Keratinocyte (primary cell): Measurements from ENCODE around the gene DSG4. TPM values are rescaled to one million over a fixed set of nuclear protein-coding genes. Genes with fewer than 3 reads are reported as not detected.

Source experiments
- DNase-seq: peaks from one replicate; pipeline ENCODE4 v3.0.0-alpha.2; 2011; ENCODE audit warnings: low read depth, missing footprints, low spot score
- FAIRE-seq: peaks from 2 replicates; lab custom pipeline; 2011; peaks lifted over from hg19 to GRCh38; lab: Jason Lieb, UNC
- H2AFZ ChIP-seq: 2 replicates; pipeline ENCODE4 v1.6.0; 2012; ENCODE audit warnings: low read length, control low read depth, inconsistent platforms; ENCODE audit not compliant: control insufficient read depth
- H3K27ac ChIP-seq: 2 replicates; pipeline ENCODE4 v1.5.1; 2011; ENCODE audit warnings: low read length; ENCODE audit not compliant: control insufficient read depth, insufficient read depth
- H3K27me3 ChIP-seq: 3 replicates; pipeline ENCODE4 v1.6.0; 2011; ENCODE audit warnings: low read length; ENCODE audit not compliant: control insufficient read depth, insufficient read depth; ENCODE audit errors: extremely low read depth
- H3K36me3 ChIP-seq, 2 experiments: 2 replicates in 1 of 2; 3 replicates in 1 of 2; pipeline ENCODE4 v1.5.1; 2011; ENCODE audit warnings: low read length in 2 of 2, mild to moderate bottlenecking in 1 of 2; ENCODE audit not compliant: control insufficient read depth in 2 of 2, insufficient read depth in 2 of 2; ENCODE audit errors: extremely low read depth in 1 of 2
- H3K4me1 ChIP-seq: 3 replicates; pipeline ENCODE4 v1.5.1; 2011; ENCODE audit warnings: low read length; ENCODE audit not compliant: control insufficient read depth, insufficient read depth; ENCODE audit errors: extremely low read depth
- H3K4me2 ChIP-seq: 3 replicates; pipeline ENCODE4 v1.6.0; 2011; ENCODE audit warnings: low read depth, low read length; ENCODE audit not compliant: control insufficient read depth, insufficient read depth; ENCODE audit errors: extremely low read depth
- H3K4me3 ChIP-seq, 3 experiments: fragments of 200-600 bp in 1 of 3; sonication (generic) in 1 of 3; 2 replicates in 2 of 3; 3 replicates in 1 of 3; pipeline ENCODE4 v1.5.1; 2011 to 2016; ENCODE audit warnings: low read length in 3 of 3, mild to moderate bottlenecking in 3 of 3, control low read depth in 2 of 3, inconsistent platforms in 1 of 3, low read depth in 1 of 3, mixed read lengths in 1 of 3, mixed run types in 1 of 3, moderate library complexity in 1 of 3; ENCODE audit not compliant: control insufficient read depth in 2 of 3, insufficient read depth in 2 of 3; ENCODE audit errors: extremely low read depth in 1 of 3
- H3K79me2 ChIP-seq: 2 replicates; pipeline ENCODE4 v1.6.0; 2012; ENCODE audit warnings: low read length; ENCODE audit not compliant: control insufficient read depth, insufficient read depth
- H3K9ac ChIP-seq: 3 replicates; pipeline ENCODE4 v1.6.0; 2011; ENCODE audit warnings: low read length; ENCODE audit not compliant: control insufficient read depth, insufficient read depth; ENCODE audit errors: extremely low read depth
- H3K9me1 ChIP-seq: 3 replicates; pipeline ENCODE4 v1.6.0; 2011; ENCODE audit warnings: low read length; ENCODE audit not compliant: control insufficient read depth, insufficient read depth; ENCODE audit errors: extremely low read depth
- H3K9me3 ChIP-seq: 2 replicates; pipeline ENCODE4 v1.5.1; 2012; ENCODE audit warnings: low read depth, low read length; ENCODE audit not compliant: control insufficient read depth
- H4K20me1 ChIP-seq: 3 replicates; pipeline ENCODE4 v1.6.0; 2011; ENCODE audit warnings: low read length; ENCODE audit not compliant: control insufficient read depth, insufficient read depth; ENCODE audit errors: extremely low read depth
- EZH2 ChIP-seq: IDR thresholded peaks from one replicate; pipeline ENCODE4 v1.6.1; 2012; ENCODE audit warnings: inconsistent platforms, mild to moderate bottlenecking, low read length, moderate library complexity
- dilution Hi-C: fragments of 300-500 bp; cut with MboI; formaldehyde crosslinking; loops from one replicate; pipeline ENCODE4 v1.7.0; 2020; ENCODE audit warnings: low sequenced_read_pairs; ENCODE audit not compliant: extremely low pct_ligation_motif_present
- polyA plus RNA-seq, 5 experiments: library from polyadenylated mRNA; depleted of rRNA in 3 of 5; stranded (reverse) in 3 of 5; stranded (forward) in 1 of 5; unstranded in 1 of 5; fragments of >200 nt; gene quantifications; 1 replicate in 1 of 5; 2 replicates in 3 of 5; 3 replicates in 1 of 5; pipeline versions ENCODE4 v1.2.1 to v1.2.3, GENCODE V29; 2011 to 2012; ENCODE audit warnings: missing spikeins in 2 of 5, low read depth in 1 of 5, low replicate concordance in 1 of 5
- TF ChIP-seq, protein P1 (sequence below), 3 experiments: IDR thresholded peaks in 1 of 3; conservative IDR thresholded peaks in 1 of 3; optimal IDR thresholded peaks in 1 of 3; 2 replicates in 2 of 3; 3 replicates in 1 of 3; pipeline versions ENCODE3 to v1.5.1; 2011; ENCODE audit warnings: low read length in 3 of 3, mild to moderate bottlenecking in 3 of 3, moderate library complexity in 2 of 3, control low read depth in 1 of 3, inconsistent platforms in 1 of 3; ENCODE audit not compliant: insufficient read depth in 2 of 3; ENCODE audit errors: extremely low read depth in 1 of 3

Gene DSG4
- polyA plus RNA-seq, 1 donor (not counting 4 experiments of a cell fraction or from before 2014, with no cell fraction given): 0.18 TPM

- no peaks in the 10 kb centered on the region for H3K79me2 ChIP-seq
- no peaks in the 10 kb centered on the region for H3K27me3 ChIP-seq
- no peaks in the 10 kb centered on the region for H4K20me1 ChIP-seq
- no peak overlapping the region for H3K4me2 ChIP-seq
- dilution Hi-C loops: no loop called here
- DNase-seq: no peak
- no peak overlapping the region for H3K9ac ChIP-seq
- no peak for TF ChIP-seq EZH2
- TF ChIP-seq, protein P1, sequence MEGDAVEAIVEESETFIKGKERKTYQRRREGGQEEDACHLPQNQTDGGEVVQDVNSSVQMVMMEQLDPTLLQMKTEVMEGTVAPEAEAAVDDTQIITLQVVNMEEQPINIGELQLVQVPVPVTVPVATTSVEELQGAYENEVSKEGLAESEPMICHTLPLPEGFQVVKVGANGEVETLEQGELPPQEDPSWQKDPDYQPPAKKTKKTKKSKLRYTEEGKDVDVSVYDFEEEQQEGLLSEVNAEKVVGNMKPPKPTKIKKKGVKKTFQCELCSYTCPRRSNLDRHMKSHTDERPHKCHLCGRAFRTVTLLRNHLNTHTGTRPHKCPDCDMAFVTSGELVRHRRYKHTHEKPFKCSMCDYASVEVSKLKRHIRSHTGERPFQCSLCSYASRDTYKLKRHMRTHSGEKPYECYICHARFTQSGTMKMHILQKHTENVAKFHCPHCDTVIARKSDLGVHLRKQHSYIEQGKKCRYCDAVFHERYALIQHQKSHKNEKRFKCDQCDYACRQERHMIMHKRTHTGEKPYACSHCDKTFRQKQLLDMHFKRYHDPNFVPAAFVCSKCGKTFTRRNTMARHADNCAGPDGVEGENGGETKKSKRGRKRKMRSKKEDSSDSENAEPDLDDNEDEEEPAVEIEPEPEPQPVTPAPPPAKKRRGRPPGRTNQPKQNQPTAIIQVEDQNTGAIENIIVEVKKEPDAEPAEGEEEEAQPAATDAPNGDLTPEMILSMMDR (optimal IDR thresholded peaks at IDR 0.05 in 1 of 3, IDR thresholded peaks at IDR 0.05 in 1 of 3, conservative IDR thresholded peaks at IDR 0.05 in 1 of 3; ENCODE audit: extremely low read depth in 1 of 3, insufficient read depth in 2 of 3, low read length in 3 of 3): no peak
- no peak overlapping the region for H3K27ac ChIP-seq
- H2AFZ ChIP-seq: no peak overlapping the region
- H3K36me3 ChIP-seq: no peaks in the 10 kb centered on the region
- FAIRE-seq: no peak
- H3K4me1 ChIP-seq: peaks cover 20% of the 10 kb centered on the region
- no peak overlapping the region for H3K4me3 ChIP-seq
- no peaks in the 10 kb centered on the region for H3K9me3 ChIP-seq
- H3K9me1 ChIP-seq: no peaks in the 10 kb centered on the region
Measured at GRCh38 chr18:31436825-31437224, 60.2 kb downstream of the DSG4 start.

- Histone ChIP-seq H3K4me3 (no peak overlapping the region), H3K36me3 (no peaks in the 10 kb centered on the region), H3K27me3 (no peaks in the 10 kb centered on the region), H3K79me2 (no peaks in the 10 kb centered on the region), H3K9ac (no peak overlapping the region), H2AFZ (no peak overlapping the region), H3K9me1 (no peaks in the 10 kb centered on the region), H3K9me3 (no peaks in the 10 kb centered on the region), H4K20me1 (no peaks in the 10 kb centered on the region), H3K4me1 (peaks cover 20% of the 10 kb centered on the region), H3K27ac (no peak overlapping the region), H3K4me2 (no peak overlapping the region)
- TF ChIP-seq EZH2: no peak
- TF ChIP-seq, protein P1 (optimal IDR thresholded peaks at IDR 0.05 in 1 of 3, IDR thresholded peaks at IDR 0.05 in 1 of 3, conservative IDR thresholded peaks at IDR 0.05 in 1 of 3; ENCODE audit: extremely low read depth in 1 of 3, insufficient read depth in 2 of 3, low read length in 3 of 3): no peak
- dilution Hi-C loops: no loop called here
- DNase-seq: no peak
- FAIRE-seq: no peak
Measured at GRCh38 chr18:31438402-31438801, 61.8 kb downstream of the DSG4 start.
